ENCODE results near the gene GRAMD4. TPM values are rescaled to one million over a fixed set of nuclear protein-coding genes. Genes with fewer than 3 reads are reported as not detected.

GRAMD4 gene
- total RNA-seq, 1 experiment from 2014 or later, result 19.8 TPM

DNA sequence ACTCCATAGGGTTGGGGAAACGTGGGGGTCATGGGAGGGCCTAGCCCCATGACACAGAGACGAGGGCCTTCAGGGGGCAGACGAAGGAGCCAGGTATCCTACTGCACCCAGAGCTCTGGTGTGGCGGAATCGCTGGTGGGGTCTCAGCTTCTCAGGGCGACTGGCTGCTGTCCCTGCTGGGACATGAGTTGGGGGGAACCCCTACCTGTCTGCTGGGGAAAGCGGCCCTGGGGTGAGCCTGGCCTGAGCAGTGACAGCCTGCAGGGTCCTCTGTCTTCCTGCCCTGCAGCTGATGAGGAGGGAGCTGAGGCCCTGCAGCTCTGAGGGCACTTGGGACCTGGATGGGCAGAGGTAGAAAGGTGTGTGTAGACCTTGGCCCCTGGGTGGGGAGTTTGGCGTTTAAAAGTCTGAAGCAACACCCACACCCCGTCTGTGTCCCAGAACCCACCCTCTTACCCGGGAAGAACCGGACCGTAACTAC is 33.6 kb upstream of the GRAMD4 start:
- no peaks in the 10 kb centered on the region; the same call in 1 of the 2 replicates for H3K79me2 ChIP-seq (ENCODE audit: insufficient read depth, low read length)
- Mint-ChIP-seq H3K27me3 (ENCODE audit: low read depth) (peaks cover 10% of the 10 kb centered on the region), H3K4me1 (peaks cover 34 to 64% of the 10 kb centered on the region in 2 experiments), H3K27ac (peak overlapping the region in 1 of 3 experiments; percentile 62; a peak in 1 of 7 replicates), H3K4me3 (no peak overlapping the region), H3K9me3 (no peaks in the 10 kb centered on the region), H3K36me3 (ENCODE audit: insufficient read depth in 1 of 3, low read depth in 3 of 3) (no peaks in the 10 kb centered on the region)
- TF ChIP-seq, protein P1, sequence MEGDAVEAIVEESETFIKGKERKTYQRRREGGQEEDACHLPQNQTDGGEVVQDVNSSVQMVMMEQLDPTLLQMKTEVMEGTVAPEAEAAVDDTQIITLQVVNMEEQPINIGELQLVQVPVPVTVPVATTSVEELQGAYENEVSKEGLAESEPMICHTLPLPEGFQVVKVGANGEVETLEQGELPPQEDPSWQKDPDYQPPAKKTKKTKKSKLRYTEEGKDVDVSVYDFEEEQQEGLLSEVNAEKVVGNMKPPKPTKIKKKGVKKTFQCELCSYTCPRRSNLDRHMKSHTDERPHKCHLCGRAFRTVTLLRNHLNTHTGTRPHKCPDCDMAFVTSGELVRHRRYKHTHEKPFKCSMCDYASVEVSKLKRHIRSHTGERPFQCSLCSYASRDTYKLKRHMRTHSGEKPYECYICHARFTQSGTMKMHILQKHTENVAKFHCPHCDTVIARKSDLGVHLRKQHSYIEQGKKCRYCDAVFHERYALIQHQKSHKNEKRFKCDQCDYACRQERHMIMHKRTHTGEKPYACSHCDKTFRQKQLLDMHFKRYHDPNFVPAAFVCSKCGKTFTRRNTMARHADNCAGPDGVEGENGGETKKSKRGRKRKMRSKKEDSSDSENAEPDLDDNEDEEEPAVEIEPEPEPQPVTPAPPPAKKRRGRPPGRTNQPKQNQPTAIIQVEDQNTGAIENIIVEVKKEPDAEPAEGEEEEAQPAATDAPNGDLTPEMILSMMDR (conservative IDR thresholded peaks at IDR 0.05), result no peak
- no peak overlapping the region for H2AK5ac ChIP-seq (ENCODE audit: insufficient read length, low read length)
- H3K4me2 ChIP-seq (ENCODE audit: insufficient read depth, insufficient read length, low read length), result no peak overlapping the region
- H2BK5ac ChIP-seq (ENCODE audit: insufficient read length, low read length), result no peak overlapping the region
- no peaks in the 10 kb centered on the region for H3K9me3 ChIP-seq (ENCODE audit: control insufficient read depth, low read depth, low read length)
- H4K91ac ChIP-seq (ENCODE audit: insufficient read length, low read depth, low read length), result no peak overlapping the region
- no peaks in the 10 kb centered on the region for H4K20me1 ChIP-seq (ENCODE audit: control insufficient read depth, insufficient read depth, insufficient read length)
- H3K56ac ChIP-seq (ENCODE audit: insufficient read length, low read depth, low read length), result no peak overlapping the region
- H2BK20ac ChIP-seq (ENCODE audit: low read depth, low read length, poor library complexity, severe bottlenecking), result no peak overlapping the region
- no peak overlapping the region for H4K8ac ChIP-seq (replicated peaks; ENCODE audit: insufficient read length, low read depth, low read length)
- no peak overlapping the region for H2BK120ac ChIP-seq (ENCODE audit: low read depth, low read length, poor library complexity, severe bottlenecking)
- no peak overlapping the region for H3K23ac ChIP-seq (ENCODE audit: insufficient read length, low read depth, low read length)
- H3K79me1 ChIP-seq (ENCODE audit: insufficient read depth, low read depth, low read length, poor library complexity, severe bottlenecking), result no peaks in the 10 kb centered on the region
- DNase-seq, result peak; percentile 23
- H2AFZ ChIP-seq (ENCODE audit: low read length), result no peak overlapping the region
- H3K27ac ChIP-seq (ENCODE audit: insufficient read length, low read depth, low read length), result no peak overlapping the region
- no peak overlapping the region for H4K5ac ChIP-seq (ENCODE audit: insufficient read length, low read depth, low read length)
- H3K4ac ChIP-seq (ENCODE audit: low read depth, low read length), result no peak overlapping the region
- no peaks in the 10 kb centered on the region for H3K27me3 ChIP-seq (ENCODE audit: insufficient read depth, low read length)
- no peak overlapping the region for H3K18ac ChIP-seq (ENCODE audit: insufficient read length, low read depth, low read length)
- no peak overlapping the region for H3K9ac ChIP-seq (ENCODE audit: extremely low read depth, insufficient read length, low read length)
- no CpG with 5 or more reads among the region's 12 CpGs for WGBS (ENCODE audit: extremely low coverage, insufficient read length, low lambda C conversion rate)
- no peaks in the 10 kb centered on the region for H3K23me2 ChIP-seq (ENCODE audit: insufficient read length, low read depth, low read length, poor library complexity, severe bottlenecking)
- no peak overlapping the region for H3T11ph ChIP-seq (ENCODE audit: low read length)
- no peak overlapping the region for H2BK12ac ChIP-seq (ENCODE audit: insufficient read length, low read depth, low read length)
- H2BK15ac ChIP-seq (ENCODE audit: low read depth, low read length), result no peak overlapping the region
- H3K14ac ChIP-seq (ENCODE audit: insufficient read depth, low read length), result no peak overlapping the region; the same call in 1 of the 2 replicates
- no peaks in the 10 kb centered on the region; the same call in 1 of the 2 replicates for H3K4me1 ChIP-seq (ENCODE audit: insufficient read depth, low read length)

All from H9 (cell line).